PC-9 (cell line): ENCODE data around the gene IGF2. TPM values are rescaled to one million over a fixed set of nuclear protein-coding genes. Genes with fewer than 3 reads are reported as not detected.

ENCODE experiments used
- BruUV-seq: library from RNA; stranded (reverse); fragments of 400-500 nt; replicated peaks from 2 replicates; lab custom pipeline; 2021; lab: Mats Ljungman, UMichigan
- CTCF ChIA-PET: fragments of 300-600 bp; sonication (Branson Sonifier 250); formaldehyde crosslinking; loops from one replicate; lab custom pipeline; 2022; ENCODE audit warnings: antibody characterized with exemption; lab: Charles Lee
- POLR2A ChIA-PET: fragments of 300-600 bp; sonication (Branson Sonifier 250); formaldehyde crosslinking; loops from one replicate; lab custom pipeline; 2022; ENCODE audit warnings: antibody characterized with exemption; ENCODE audit not compliant: unreplicated experiment; lab: Charles Lee
- DNase-seq, 2 experiments: peaks; one replicate each; pipeline versions ENCODE4 v3.0.0 to v3.0.0-alpha.2; 2015 to 2022; ENCODE audit warnings: mixed read lengths in 1 of 2
- H2AFZ ChIP-seq: fragments of 200-600 bp; sonication (generic); 2 replicates; pipeline ENCODE4 v1.8.1; 2017; ENCODE audit warnings: antibody characterized with exemption
- H3F3A ChIP-seq: fragments of 200-600 bp; sonication (generic); 2 replicates; pipeline ENCODE4 v1.8.1; 2017; ENCODE audit warnings: antibody characterized with exemption, mild to moderate bottlenecking, low read depth; ENCODE audit not compliant: insufficient read depth
- H3K27ac ChIP-seq: fragments of 200-600 bp; sonication (generic); 2 replicates; pipeline ENCODE4 v1.6.1; 2016; ENCODE audit warnings: mixed run types
- H3K27me3 ChIP-seq: fragments of 200-600 bp; sonication (generic); 2 replicates; pipeline ENCODE4 v1.6.1; 2016; ENCODE audit warnings: low read depth, mixed run types; ENCODE audit not compliant: insufficient read depth
- H3K36me3 ChIP-seq: fragments of 200-600 bp; sonication (generic); 2 replicates; pipeline ENCODE4 v1.6.1; 2016; ENCODE audit warnings: low read depth, mixed run types
- H3K4me1 ChIP-seq: fragments of 200-600 bp; sonication (generic); replicated peaks from 2 replicates; pipeline ENCODE4 v1.6.1; 2016; ENCODE audit warnings: mixed run types; ENCODE audit not compliant: insufficient read depth
- H3K4me2 ChIP-seq: fragments of 200-600 bp; sonication (generic); 2 replicates; pipeline ENCODE4 v1.6.1; 2017; ENCODE audit warnings: mixed run types
- H3K4me3 ChIP-seq: fragments of 200-600 bp; sonication (generic); 2 replicates; pipeline ENCODE4 v1.6.1; 2016; ENCODE audit warnings: mixed run types
- H3K79me2 ChIP-seq: fragments of 200-600 bp; sonication (generic); 2 replicates; pipeline ENCODE4 v1.6.1; 2017; ENCODE audit warnings: low read depth, mixed run types
- H3K9me2 ChIP-seq: fragments of 200-600 bp; sonication (generic); 2 replicates; pipeline ENCODE4 v1.8.1; 2017; ENCODE audit warnings: mild to moderate bottlenecking; ENCODE audit not compliant: insufficient read depth
- H3K9me3 ChIP-seq: fragments of 200-600 bp; sonication (generic); 2 replicates; pipeline ENCODE4 v1.8.1; 2016; ENCODE audit warnings: low read depth; ENCODE audit not compliant: insufficient read depth
- H4K20me1 ChIP-seq: fragments of 200-600 bp; sonication (generic); 2 replicates; pipeline ENCODE4 v1.8.1; 2017; ENCODE audit not compliant: insufficient read depth
- CTCF ChIP-seq: fragments of 200-600 bp; sonication (generic); conservative IDR thresholded peaks from 2 replicates; pipeline ENCODE4 v1.6.1; 2017; ENCODE audit warnings: mixed run types, antibody characterized with exemption, mild to moderate bottlenecking, moderate library complexity
- EZH2 ChIP-seq: fragments of 200-600 bp; sonication (generic); IDR thresholded peaks from 2 replicates; pipeline ENCODE4 v1.8.0; 2017; ENCODE audit warnings: antibody characterized with exemption, low read depth
- intact Hi-C: fragments of 100-400 bp; cut with micrococcal nuclease; formaldehyde crosslinking; loops from one replicate; pipeline ENCODE4 v1.10.0; 2022; ENCODE audit not compliant: unreplicated experiment
- total RNA-seq: library from RNA; stranded (reverse); gene quantifications from 2 replicates; pipeline ENCODE4 v1.2.3, GENCODE V29; 2021

IGF2 gene
- total RNA-seq, 1 experiment from 2014 or later, result 0.24 TPM

DNA sequence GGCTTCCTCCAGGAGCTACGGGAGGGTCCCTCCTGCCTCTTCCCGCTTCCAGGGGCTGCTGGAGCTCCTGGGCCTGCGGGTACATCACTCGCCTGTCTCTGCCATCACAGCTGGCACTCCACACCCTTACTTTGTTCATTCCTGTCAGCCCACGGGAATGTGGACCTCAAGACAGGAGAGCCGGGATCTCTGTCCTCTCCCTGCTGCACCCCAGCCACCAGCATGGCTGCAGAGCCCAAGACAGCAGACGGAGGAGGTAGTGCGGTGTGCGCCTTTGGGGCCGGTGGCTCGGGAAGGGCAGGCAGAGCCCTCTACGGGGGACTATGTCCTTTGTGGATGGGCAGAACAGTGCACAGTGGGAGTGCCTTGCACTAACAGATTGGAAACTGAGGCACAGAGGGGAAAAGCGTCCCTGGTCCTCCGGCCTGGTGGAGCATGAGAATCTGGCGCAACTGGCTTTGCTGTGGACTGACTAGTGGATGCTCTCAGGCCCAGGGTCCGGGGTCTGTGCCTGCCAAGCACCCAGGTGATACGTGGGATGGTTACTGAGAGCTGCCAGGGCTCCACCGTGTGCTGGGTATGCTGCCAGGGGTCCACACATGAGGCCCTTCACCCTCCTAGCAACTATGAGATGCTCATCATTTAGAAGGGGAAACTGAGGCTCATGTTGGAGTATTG, 47.3 kb downstream of the IGF2 start:
- Histone ChIP-seq H2AFZ (no peak overlapping the region), H3K4me3 (no peak overlapping the region), H3K9me2 (no peaks in the 10 kb centered on the region), H3K36me3 (no peaks in the 10 kb centered on the region), H3F3A (peaks cover 16% of the 10 kb centered on the region), H3K4me2 (no peak overlapping the region), H3K27me3 (no peaks in the 10 kb centered on the region), H3K79me2 (no peaks in the 10 kb centered on the region), H4K20me1 (no peaks in the 10 kb centered on the region), H3K9me3 (no peaks in the 10 kb centered on the region), H3K4me1 (peaks cover 17% of the 10 kb centered on the region), H3K27ac (no peak overlapping the region)
- no peak for DNase-seq
- BruUV-seq, result no TSS peak
- CTCF ChIA-PET, result no interaction called here
- TF ChIP-seq EZH2, result no peak
- POLR2A ChIA-PET, result no interaction called here
- intact Hi-C loops, result no loop called here

DNA sequence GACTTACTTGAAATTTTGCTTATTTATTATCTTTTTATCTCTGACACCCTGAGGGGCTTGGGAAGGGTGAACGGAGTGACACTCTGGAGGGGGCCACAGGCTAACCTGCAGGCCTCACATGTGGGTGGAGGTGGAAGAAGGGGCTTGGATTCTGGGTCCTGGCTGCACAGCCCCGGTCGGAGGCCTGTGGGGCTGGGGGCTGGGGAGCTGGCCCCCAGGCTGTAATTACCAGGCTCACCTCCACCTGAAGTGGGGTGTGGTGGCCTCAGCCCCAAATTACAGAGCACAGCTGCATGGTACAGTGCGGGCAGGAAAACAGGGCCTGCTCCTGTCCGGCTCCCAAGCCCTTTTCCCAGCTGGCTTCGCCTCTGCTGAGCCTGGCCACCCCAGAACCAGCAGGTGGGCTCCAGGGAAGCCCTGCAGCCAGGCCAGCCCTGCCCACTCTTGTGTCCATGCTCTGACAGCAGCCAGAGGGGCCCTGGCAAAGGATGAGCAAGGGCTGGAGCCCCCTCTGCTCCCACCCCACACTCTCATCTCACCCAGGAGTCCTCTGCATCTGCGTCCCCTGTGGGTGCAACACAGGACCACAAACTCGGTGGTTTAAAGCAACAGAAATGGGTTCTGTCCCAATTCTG, 48.0 kb downstream of the IGF2 start:
- intact Hi-C loops, result no loop called here
- Histone ChIP-seq H3K27ac (no peak overlapping the region), H3K4me2 (no peak overlapping the region), H3K4me3 (no peak overlapping the region), H3K27me3 (no peaks in the 10 kb centered on the region), H4K20me1 (no peaks in the 10 kb centered on the region), H3F3A (peaks cover 16% of the 10 kb centered on the region), H3K79me2 (no peaks in the 10 kb centered on the region), H2AFZ (no peak overlapping the region), H3K4me1 (peaks cover 17% of the 10 kb centered on the region), H3K9me3 (no peaks in the 10 kb centered on the region), H3K36me3 (no peaks in the 10 kb centered on the region), H3K9me2 (no peaks in the 10 kb centered on the region)
- CTCF ChIA-PET, result no interaction called here
- DNase-seq, result no peak
- no TSS peak for BruUV-seq
- no peak for TF ChIP-seq CTCF
- no peak for TF ChIP-seq EZH2
- POLR2A ChIA-PET, result no interaction called here

- no TSS peak for BruUV-seq
- H3K4me1 ChIP-seq, result peaks cover 17% of the 10 kb centered on the region
- H3K27me3 ChIP-seq, result no peaks in the 10 kb centered on the region
- ChIA-PET POLR2A (no interaction called here), CTCF (no interaction called here)
- intact Hi-C loops, result no loop called here
- H3K4me2 ChIP-seq, result no peak overlapping the region
- H3K79me2 ChIP-seq, result no peaks in the 10 kb centered on the region
- H3F3A ChIP-seq, result peaks cover 16% of the 10 kb centered on the region
- TF ChIP-seq CTCF, result no peak
- H3K9me2 ChIP-seq, result no peaks in the 10 kb centered on the region
- no peak overlapping the region for H3K4me3 ChIP-seq
- no peak for DNase-seq
- no peaks in the 10 kb centered on the region for H3K36me3 ChIP-seq
- H3K27ac ChIP-seq, result no peak overlapping the region
- H3K9me3 ChIP-seq, result no peaks in the 10 kb centered on the region
- no peak overlapping the region for H2AFZ ChIP-seq
- no peaks in the 10 kb centered on the region for H4K20me1 ChIP-seq
Observed at GRCh38 chr11:2090172-2091111, 48.7 kb downstream of the IGF2 start.
